ENCODE measurements around the gene DSPP. TPM values are rescaled to one million over a fixed set of nuclear protein-coding genes. Genes with fewer than 3 reads are reported as not detected.

The DSPP gene
- total RNA-seq, 2 experiments from 2014 or later: not detected

- no peaks in the 10 kb centered on the region for H3K36me3 Mint-ChIP-seq (ENCODE audit: low read depth)
- no peaks in the 10 kb centered on the region for H3K36me3 ChIP-seq (ENCODE audit: insufficient read depth, low read length)
- no peak overlapping the region for H3K27ac Mint-ChIP-seq
- intact Hi-C loops (cut with DNase I, micrococcal nuclease): no loop called here
- ChIA-PET POLR2A (no interaction called here), CTCF (no interaction called here)
- H3K9me3 Mint-ChIP-seq: no peaks in the 10 kb centered on the region
- H3K27me3 ChIP-seq (ENCODE audit: control insufficient read depth in 1 of 2, insufficient read depth in 2 of 2, low read length in 2 of 2): no peaks in the 10 kb centered on the region
- ATAC-seq (ENCODE audit: poor library complexity) (no peak), DNase-seq (no peak)
- no peak overlapping the region for H3K27ac ChIP-seq (ENCODE audit: low read depth in 1 of 2, low read length in 2 of 2)
- peaks cover 13% of the 10 kb centered on the region for H3K27me3 Mint-ChIP-seq
- no peaks in the 10 kb centered on the region for H3K9me3 ChIP-seq (ENCODE audit: control insufficient read depth in 1 of 2, insufficient read depth in 1 of 2, low read length in 2 of 2)
- H3K4me1 Mint-ChIP-seq (ENCODE audit: low read depth): no peaks in the 10 kb centered on the region
- no peak overlapping the region for H3K4me3 Mint-ChIP-seq
- no peaks in the 10 kb centered on the region for H3K4me1 ChIP-seq (ENCODE audit: insufficient read depth, low read length)
- no peak for TF ChIP-seq CTCF (IDR thresholded peaks at IDR 0.05)
- H3K4me3 ChIP-seq (ENCODE audit: low read length): no peak overlapping the region
Observed at GRCh38 chr4:87650938-87651337, 42.6 kb downstream of the DSPP start.

GRCh38 chr4:87651941-87652340, 43.6 kb downstream of the DSPP start:
- H3K36me3 ChIP-seq (ENCODE audit: insufficient read depth, low read length): no peaks in the 10 kb centered on the region
- ATAC-seq (ENCODE audit: poor library complexity) (no peak), DNase-seq (no peak)
- CTCF ChIA-PET: no interaction called here
- no peak for TF ChIP-seq CTCF (IDR thresholded peaks at IDR 0.05)
- Mint-ChIP-seq H3K36me3 (ENCODE audit: low read depth) (no peaks in the 10 kb centered on the region), H3K4me3 (no peak overlapping the region), H3K9me3 (no peaks in the 10 kb centered on the region), H3K27ac (no peak overlapping the region), H3K27me3 (peaks cover 13% of the 10 kb centered on the region), H3K4me1 (ENCODE audit: low read depth) (no peaks in the 10 kb centered on the region)
- POLR2A ChIA-PET: no interaction called here
- H3K27ac ChIP-seq (ENCODE audit: low read depth in 1 of 2, low read length in 2 of 2): no peak overlapping the region
- H3K27me3 ChIP-seq (ENCODE audit: control insufficient read depth in 1 of 2, insufficient read depth in 2 of 2, low read length in 2 of 2): no peaks in the 10 kb centered on the region
- intact Hi-C loops (cut with DNase I, micrococcal nuclease): no loop called here
- no peaks in the 10 kb centered on the region for H3K9me3 ChIP-seq (ENCODE audit: control insufficient read depth in 1 of 2, insufficient read depth in 1 of 2, low read length in 2 of 2)
- H3K4me3 ChIP-seq (ENCODE audit: low read length): no peak overlapping the region
- H3K4me1 ChIP-seq (ENCODE audit: insufficient read depth, low read length): no peaks in the 10 kb centered on the region

- CTCF ChIA-PET: no interaction called here
- TF ChIP-seq CTCF (IDR thresholded peaks at IDR 0.05): no peak
Observed at GRCh38 chr4:87654487-87655044, 46.2 kb downstream of the DSPP start.

More at GRCh38 chr4:87654487-87655044, 46.2 kb downstream of the DSPP start:
- Histone ChIP-seq H3K4me1 (ENCODE audit: insufficient read depth, low read length) (no peaks in the 10 kb centered on the region), H3K9me3 (ENCODE audit: control insufficient read depth in 1 of 2, insufficient read depth in 1 of 2, low read length in 2 of 2) (no peaks in the 10 kb centered on the region), H3K27me3 (ENCODE audit: control insufficient read depth in 1 of 2, insufficient read depth in 2 of 2, low read length in 2 of 2) (no peaks in the 10 kb centered on the region), H3K4me3 (ENCODE audit: low read length) (no peak overlapping the region), H3K27ac (ENCODE audit: low read depth in 1 of 2, low read length in 2 of 2) (no peak overlapping the region), H3K36me3 (ENCODE audit: insufficient read depth, low read length) (no peaks in the 10 kb centered on the region)
- Mint-ChIP-seq H3K4me3 (no peak overlapping the region), H3K36me3 (ENCODE audit: low read depth) (no peaks in the 10 kb centered on the region), H3K27ac (no peak overlapping the region), H3K4me1 (ENCODE audit: low read depth) (no peaks in the 10 kb centered on the region), H3K9me3 (no peaks in the 10 kb centered on the region), H3K27me3 (peaks cover 10% of the 10 kb centered on the region)
- POLR2A ChIA-PET: no interaction called here
- intact Hi-C loops (cut with DNase I, micrococcal nuclease): no loop called here
- ATAC-seq (ENCODE audit: poor library complexity) (no peak), DNase-seq (no peak)

Data from CD4-positive, alpha-beta T cell (primary cell).